GM10847 (cell line): Measurements from ENCODE around the gene ARHGAP42.

Experiments
- POLR2A ChIP-seq: IDR thresholded peaks from 2 replicates; pipeline ENCODE4 v1.6.1; 2011; ENCODE audit not compliant: insufficient read length; ENCODE audit errors: extremely low read depth

Gene ARHGAP42

GRCh38 chr11:100739666-100740065 lies 52.6 kb downstream of the ARHGAP42 start:
- TF ChIP-seq POLR2A = no peak

- TF ChIP-seq POLR2A = no peak
These were observed 53.4 kb downstream of the ARHGAP42 start for GRCh38 chr11:100740440-100740839.

GRCh38 chr11:100741866-100742625 lies 55.0 kb downstream of the ARHGAP42 start:
- no peak for TF ChIP-seq POLR2A

GRCh38 chr11:100746448-100746847 lies 59.4 kb downstream of the ARHGAP42 start:
- no peak for TF ChIP-seq POLR2A

- TF ChIP-seq POLR2A = no peak
These were observed 61.1 kb downstream of the ARHGAP42 start for GRCh38 chr11:100748153-100748552.

GRCh38 chr11:100752371-100753171 lies 65.5 kb downstream of the ARHGAP42 start:
- TF ChIP-seq POLR2A = no peak

- TF ChIP-seq POLR2A = no peak
These were observed 66.1 kb downstream of the ARHGAP42 start for GRCh38 chr11:100753172-100753543.

- no peak for TF ChIP-seq POLR2A
These were observed 66.5 kb downstream of the ARHGAP42 start for GRCh38 chr11:100753571-100753970.

- TF ChIP-seq POLR2A = no peak
These were observed 69.5 kb downstream of the ARHGAP42 start for GRCh38 chr11:100756559-100756958.

- TF ChIP-seq POLR2A = no peak
These were observed 70.6 kb downstream of the ARHGAP42 start for GRCh38 chr11:100757646-100758045.

- no peak for TF ChIP-seq POLR2A
These were observed 72.0 kb downstream of the ARHGAP42 start for GRCh38 chr11:100759106-100759505.

- no peak for TF ChIP-seq POLR2A
These were observed 72.8 kb downstream of the ARHGAP42 start for GRCh38 chr11:100759856-100760255.

GRCh38 chr11:100760744-100761143 lies 73.7 kb downstream of the ARHGAP42 start:
- no peak for TF ChIP-seq POLR2A

- no peak for TF ChIP-seq POLR2A
These were observed 74.8 kb downstream of the ARHGAP42 start for GRCh38 chr11:100761841-100762240.

GRCh38 chr11:100766764-100767163 lies 79.7 kb downstream of the ARHGAP42 start:
- TF ChIP-seq POLR2A = no peak

GRCh38 chr11:100769165-100769564 lies 82.1 kb downstream of the ARHGAP42 start:
- no peak for TF ChIP-seq POLR2A

GRCh38 chr11:100769617-100770016 lies 82.5 kb downstream of the ARHGAP42 start:
- TF ChIP-seq POLR2A = no peak

- TF ChIP-seq POLR2A = no peak
These were observed 87.0 kb downstream of the ARHGAP42 start for GRCh38 chr11:100774132-100774531.
